K562 (cell line): ENCODE results near the gene CADM2.

Source experiments
- EHMT2 ChIP-seq: fragments of 450-650 bp; IDR thresholded peaks from 2 replicates; pipeline ENCODE4 v1.6.1; 2018; ENCODE audit warnings: antibody characterized with exemption
- POLR2AphosphoS5 ChIP-seq: IDR thresholded peaks from 2 replicates; pipeline ENCODE4 v1.6.1; 2011; ENCODE audit warnings: mild to moderate bottlenecking, low read depth, low read length, moderate library complexity; ENCODE audit not compliant: control insufficient read depth, insufficient read depth
- SMC3 ChIP-seq: conservative IDR thresholded peaks from 2 replicates; pipeline ENCODE4 v1.6.1; 2011; ENCODE audit warnings: low read depth, low read length, improper control_type of control experiment; ENCODE audit not compliant: insufficient read depth
- USF2 ChIP-seq: sonication (generic); formaldehyde crosslinking; IDR thresholded peaks from 2 replicates; pipeline ENCODE4 v1.5.0; 2020; ENCODE audit warnings: missing genetic modification reagents
- TF ChIP-seq, protein P1 (sequence below): IDR thresholded peaks from 2 replicates; pipeline ENCODE4 v1.6.1; 2014; ENCODE audit warnings: antibody characterized with exemption

- no peak for TF ChIP-seq USF2 (CRISPR knock-in tag)
- TF ChIP-seq SMC3 = no peak
- no peak for TF ChIP-seq EHMT2
- TF ChIP-seq, protein P1, sequence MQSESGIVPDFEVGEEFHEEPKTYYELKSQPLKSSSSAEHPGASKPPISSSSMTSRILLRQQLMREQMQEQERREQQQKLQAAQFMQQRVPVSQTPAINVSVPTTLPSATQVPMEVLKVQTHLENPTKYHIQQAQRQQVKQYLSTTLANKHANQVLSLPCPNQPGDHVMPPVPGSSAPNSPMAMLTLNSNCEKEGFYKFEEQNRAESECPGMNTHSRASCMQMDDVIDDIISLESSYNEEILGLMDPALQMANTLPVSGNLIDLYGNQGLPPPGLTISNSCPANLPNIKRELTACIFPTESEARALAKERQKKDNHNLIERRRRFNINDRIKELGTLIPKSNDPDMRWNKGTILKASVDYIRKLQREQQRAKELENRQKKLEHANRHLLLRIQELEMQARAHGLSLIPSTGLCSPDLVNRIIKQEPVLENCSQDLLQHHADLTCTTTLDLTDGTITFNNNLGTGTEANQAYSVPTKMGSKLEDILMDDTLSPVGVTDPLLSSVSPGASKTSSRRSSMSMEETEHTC = no peak
- no peak for TF ChIP-seq POLR2AphosphoS5
Measured at GRCh38 chr3:85041001-85041400, 82.2 kb downstream of the CADM2 start.
